Lung (tissue), 12 donors: ENCODE data around the gene CLIC5. TPM values are rescaled to one million over a fixed set of nuclear protein-coding genes. Genes with fewer than 3 reads are reported as not detected.

Experiments used
- ATAC-seq: fragments of 200-7000 bp; cut with Tn5 transposase; one replicate; pipeline ENCODE4 v1.9.1; 2020; ENCODE audit warnings: moderate number of reproducible peaks; ENCODE audit not compliant: insufficient read depth, low FRiP score
- DNase-seq, 3 donors: peaks; one replicate each; pipeline ENCODE4 v3.0.0-alpha.2; 2013 to 2017
- H3K27ac ChIP-seq, 2 donors: one replicate each; pipeline ENCODE4 v1.5.1; 2013; ENCODE audit warnings: mild to moderate bottlenecking in 2 of 2, moderate library complexity in 2 of 2, control low read depth in 1 of 2, inconsistent platforms in 1 of 2, low read depth in 1 of 2, low read length in 1 of 2
- H3K27me3 ChIP-seq, 3 donors: one replicate each; pipeline ENCODE4 v1.5.1; 2013; ENCODE audit warnings: low read length in 2 of 3; ENCODE audit not compliant: control insufficient read depth in 3 of 3, insufficient read depth in 3 of 3
- H3K36me3 ChIP-seq, 4 donors: one replicate each; pipeline ENCODE4 v1.5.1; 2013; ENCODE audit warnings: low read length in 4 of 4, mild to moderate bottlenecking in 1 of 4, moderate library complexity in 1 of 4; ENCODE audit not compliant: control insufficient read depth in 4 of 4, insufficient read depth in 4 of 4
- H3K4me1 ChIP-seq, 5 donors: one replicate each; pipeline ENCODE4 v1.5.1; 2013; ENCODE audit warnings: low read length in 5 of 5, mild to moderate bottlenecking in 2 of 5, moderate library complexity in 1 of 5; ENCODE audit not compliant: control insufficient read depth in 5 of 5, insufficient read depth in 5 of 5
- H3K4me3 ChIP-seq: one replicate; pipeline ENCODE4 v1.5.1; 2013; ENCODE audit warnings: mild to moderate bottlenecking, control low read depth, moderate library complexity
- H3K9ac ChIP-seq, 2 donors: one replicate each; pipeline ENCODE4 v1.5.1; 2013; ENCODE audit warnings: low read length in 2 of 2, control low read depth in 1 of 2; ENCODE audit not compliant: insufficient read depth in 1 of 2
- H3K9me3 ChIP-seq, 4 donors: one replicate each; pipeline ENCODE4 v1.5.1; 2013; ENCODE audit warnings: low read length in 3 of 4, mild to moderate bottlenecking in 1 of 4, moderate library complexity in 1 of 4; ENCODE audit not compliant: control insufficient read depth in 4 of 4, insufficient read depth in 3 of 4
- WGBS, 2 donors: extraction: QIAGEN DNeasy Blood & Tissue Kit; methylation state at CpG; one replicate each; pipeline ENCODE4 v1.1.7; 2013; 5-methylcytosine and 5-hydroxymethylcytosine counted together
- polyA plus RNA-seq, 2 donors: library from polyadenylated mRNA; stranded (reverse); fragments of 200-250 nt; gene quantifications; one replicate each; pipeline ENCODE4 v1.2.1, GENCODE V29; 2013
- total RNA-seq, 2 donors: library from RNA; depleted of rRNA in 1 of 2; stranded (reverse); fragments of >200 nt in 1 of 2; gene quantifications; one replicate each; pipeline ENCODE4 v1.2.1, GENCODE V29; 2014 to 2021
- TF ChIP-seq, protein P1 (sequence below): IDR thresholded peaks from 2 replicates; pipeline ENCODE4 v1.5.1; 2012; ENCODE audit warnings: mild to moderate bottlenecking; ENCODE audit errors: control extremely low read depth, extremely low read depth
- donor health status: control.
- donor health status: control.
- donor health status: Bipolar disorder and iron deficiency.
- donor health status: healthy.
- donor health status: DM: yes; HTN: yes; CAD: no.

Gene CLIC5
- total and polyA plus RNA-seq, 4 donors: 14.8 to 92.3 (median 40.7) TPM

DNA sequence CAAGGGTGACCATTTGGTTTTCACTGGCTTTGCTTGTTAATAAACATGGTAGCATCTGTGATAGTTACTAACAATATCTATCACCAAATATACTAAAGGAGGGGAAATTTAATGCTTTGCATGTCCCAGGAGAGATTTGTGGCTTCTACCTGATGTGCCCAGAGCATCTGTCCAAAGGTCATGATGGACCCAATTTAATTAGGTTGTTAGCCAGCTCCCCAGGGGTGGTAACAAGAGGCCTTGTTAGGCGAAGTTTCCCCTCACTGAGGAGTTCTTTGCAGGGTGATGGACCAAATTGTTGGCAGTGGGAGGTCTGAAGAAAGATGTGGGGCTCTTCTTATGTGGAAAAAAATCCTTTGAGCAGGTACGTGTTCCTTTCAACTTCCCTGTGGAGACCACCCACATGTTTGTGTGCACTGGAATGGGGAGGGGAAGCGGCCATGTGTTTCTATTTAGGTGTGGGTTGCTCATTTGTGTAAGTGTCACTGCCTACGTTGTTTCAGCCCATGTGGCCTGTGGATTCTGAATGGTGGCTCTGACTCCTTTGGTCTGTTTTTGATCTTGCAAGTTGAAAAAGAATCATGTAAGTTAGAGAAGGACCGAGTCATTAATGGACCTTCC is 137.6 kb downstream of the CLIC5 start:
- no peak overlapping the region for H3K9ac ChIP-seq
- no peaks in the 10 kb centered on the region for H3K9me3 ChIP-seq
- TF ChIP-seq, protein P1, sequence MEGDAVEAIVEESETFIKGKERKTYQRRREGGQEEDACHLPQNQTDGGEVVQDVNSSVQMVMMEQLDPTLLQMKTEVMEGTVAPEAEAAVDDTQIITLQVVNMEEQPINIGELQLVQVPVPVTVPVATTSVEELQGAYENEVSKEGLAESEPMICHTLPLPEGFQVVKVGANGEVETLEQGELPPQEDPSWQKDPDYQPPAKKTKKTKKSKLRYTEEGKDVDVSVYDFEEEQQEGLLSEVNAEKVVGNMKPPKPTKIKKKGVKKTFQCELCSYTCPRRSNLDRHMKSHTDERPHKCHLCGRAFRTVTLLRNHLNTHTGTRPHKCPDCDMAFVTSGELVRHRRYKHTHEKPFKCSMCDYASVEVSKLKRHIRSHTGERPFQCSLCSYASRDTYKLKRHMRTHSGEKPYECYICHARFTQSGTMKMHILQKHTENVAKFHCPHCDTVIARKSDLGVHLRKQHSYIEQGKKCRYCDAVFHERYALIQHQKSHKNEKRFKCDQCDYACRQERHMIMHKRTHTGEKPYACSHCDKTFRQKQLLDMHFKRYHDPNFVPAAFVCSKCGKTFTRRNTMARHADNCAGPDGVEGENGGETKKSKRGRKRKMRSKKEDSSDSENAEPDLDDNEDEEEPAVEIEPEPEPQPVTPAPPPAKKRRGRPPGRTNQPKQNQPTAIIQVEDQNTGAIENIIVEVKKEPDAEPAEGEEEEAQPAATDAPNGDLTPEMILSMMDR: no peak
- H3K4me1 ChIP-seq: peaks cover 3 to 33% (median 12%) of the 10 kb centered on the region in 5 donors
- no peak overlapping the region for H3K4me3 ChIP-seq
- 90 to 91% methylated on average over 5 of the region's 5 CpGs for WGBS, 2 donors
- no peak for ATAC-seq
- no peaks in the 10 kb centered on the region for H3K27me3 ChIP-seq
- no peaks in the 10 kb centered on the region for H3K36me3 ChIP-seq
- H3K27ac ChIP-seq: no peak overlapping the region
- no peak for DNase-seq

DNA sequence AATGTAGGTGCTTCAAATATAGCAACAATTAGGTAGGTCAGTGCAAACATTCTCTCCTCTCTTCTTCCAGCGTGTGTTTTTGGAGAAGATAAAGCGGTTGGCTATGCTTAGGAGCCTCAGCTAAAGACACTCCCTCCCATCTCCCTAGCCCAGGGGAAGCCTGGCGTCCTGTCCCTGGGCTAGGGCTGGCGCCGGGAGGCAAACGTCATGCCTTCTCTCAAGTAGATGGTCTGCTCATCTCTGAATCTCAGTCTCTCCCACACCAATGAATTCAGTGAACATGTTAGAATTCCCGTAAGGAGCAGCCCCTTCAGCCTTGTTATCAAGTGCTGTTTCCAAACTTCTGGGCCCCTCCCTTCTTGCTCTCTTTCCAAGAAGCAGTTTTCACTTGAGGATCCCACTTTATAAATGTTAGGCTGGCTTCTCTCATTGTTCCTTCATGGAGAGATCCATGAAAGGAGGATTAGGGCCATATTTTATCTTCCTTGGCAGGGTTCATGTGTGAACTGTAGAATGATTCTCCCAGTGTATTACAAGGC is 142.8 kb downstream of the CLIC5 start:
- ATAC-seq: no peak
- Histone ChIP-seq H3K4me3 (no peak overlapping the region), H3K9me3 (no peaks in the 10 kb centered on the region), H3K9ac (no peak overlapping the region), H3K27me3 (no peaks in the 10 kb centered on the region), H3K27ac (no peak overlapping the region), H3K4me1 (peaks cover 0 to 9% (median 0%) of the 10 kb centered on the region in 5 donors), H3K36me3 (no peaks in the 10 kb centered on the region)
- TF ChIP-seq, protein P1: no peak
- DNase-seq: peak in 2 of 3 donors; percentile 26 to 37
- 84 to 91% methylated on average over 7 of the region's 7 CpGs for WGBS, 2 donors

DNA sequence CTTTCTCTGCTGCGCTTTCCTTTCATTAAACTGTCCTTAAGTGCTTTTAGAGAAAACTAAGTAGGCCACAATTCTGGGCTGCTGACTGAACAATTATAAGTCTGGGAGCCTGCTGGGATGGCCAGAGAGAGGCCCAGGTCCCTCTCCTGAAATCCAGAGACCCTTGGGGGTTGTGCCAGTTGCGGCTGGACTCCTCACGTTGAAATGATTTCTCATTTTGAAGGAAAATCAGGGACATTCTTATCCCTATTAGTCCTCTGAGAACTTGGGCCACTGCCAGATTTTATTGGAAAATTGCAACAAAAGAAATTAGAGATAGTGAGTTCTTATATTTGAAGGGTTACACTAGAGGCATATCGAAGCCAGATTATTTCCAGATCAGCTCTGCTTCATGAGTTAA is 145.1 kb downstream of the CLIC5 start:
- ATAC-seq (no peak), DNase-seq (peak in 2 of 3 donors; percentile 55 to 63)
- H3K27me3 ChIP-seq: no peaks in the 10 kb centered on the region
- no peak overlapping the region for H3K9ac ChIP-seq
- H3K9me3 ChIP-seq: no peaks in the 10 kb centered on the region
- H3K36me3 ChIP-seq: no peaks in the 10 kb centered on the region
- WGBS, 2 donors: 79 to 90% methylated on average over 4 of the region's 4 CpGs
- H3K27ac ChIP-seq: no peak overlapping the region
- TF ChIP-seq, protein P1: no peak
- H3K4me3 ChIP-seq: no peak overlapping the region
- peaks cover 0 to 9% (median 0%) of the 10 kb centered on the region in 5 donors for H3K4me1 ChIP-seq
